Upper lobe of left lung (tissue), 4 donors: ENCODE data around the gene PLK3.

Experiments
- CTCF ChIP-seq, 6 experiments: fragments of 450-650 bp in 4 of 6; fragments of 200-600 bp in 2 of 6; sonication (generic) in 2 of 6; IDR thresholded peaks; one replicate each; pipeline ENCODE4 v1.5.1; 2016 to 2019; ENCODE audit warnings: antibody characterized with exemption in 6 of 6
- EP300 ChIP-seq, 4 donors: sonication (generic); formaldehyde crosslinking; IDR thresholded peaks; one replicate each; pipeline ENCODE4 v1.5.1; 2017; ENCODE audit warnings: antibody characterized with exemption in 4 of 4, control low read depth in 2 of 4
- POLR2A ChIP-seq, 4 donors: fragments of 450-650 bp; IDR thresholded peaks; one replicate each; pipeline ENCODE4 v1.5.1; 2016 to 2017; ENCODE audit warnings: antibody characterized with exemption in 4 of 4, mild to moderate bottlenecking in 2 of 4

- TF ChIP-seq CTCF (IDR thresholded peaks at IDR 0.05) (no peak), POLR2A (IDR thresholded peaks at IDR 0.05) (no peak), EP300 (IDR thresholded peaks at IDR 0.05) (no peak)
Measured at GRCh38 chr1:44828003-44828651, 27.9 kb downstream of the PLK3 start.
